HepG2 (cell line): ENCODE data around the gene TMEM198. TPM values are rescaled to one million over a fixed set of nuclear protein-coding genes. Genes with fewer than 3 reads are reported as not detected.

Source experiments
- EED ChIP-seq: sonication (generic); formaldehyde crosslinking; IDR thresholded peaks from 2 replicates; pipeline ENCODE4 v1.5.0; 2020; ENCODE audit warnings: mild to moderate bottlenecking, missing genetic modification reagents
- ELF3 ChIP-seq: IDR thresholded peaks from 2 replicates; pipeline ENCODE4 v1.6.1; 2016; ENCODE audit warnings: missing genetic modification reagents, missing compliant biosample characterization
- GLI4 ChIP-seq: sonication (generic); formaldehyde crosslinking; IDR thresholded peaks from 2 replicates; pipeline ENCODE4 v1.5.1; 2020; ENCODE audit warnings: missing genetic modification reagents, mild to moderate bottlenecking, moderate library complexity, borderline replicate concordance
- HNRNPL ChIP-seq: fragments of 200-400 bp; formaldehyde crosslinking; IDR thresholded peaks from 2 replicates; pipeline ENCODE4 v1.6.1; 2017; ENCODE audit warnings: mild to moderate bottlenecking, low read depth, low read length
- NRL ChIP-seq: sonication (generic); formaldehyde crosslinking; IDR thresholded peaks from 2 replicates; pipeline ENCODE4 v1.5.0; 2020; ENCODE audit warnings: missing genetic modification reagents, mild to moderate bottlenecking, moderate library complexity, borderline replicate concordance
- PCBP1 ChIP-seq: fragments of 200-400 bp; formaldehyde crosslinking; IDR thresholded peaks from 2 replicates; pipeline ENCODE4 v1.6.1; 2017; ENCODE audit warnings: mild to moderate bottlenecking, low read depth, low read length, borderline replicate concordance
- POGZ ChIP-seq: sonication (generic); formaldehyde crosslinking; IDR thresholded peaks from 2 replicates; pipeline ENCODE4 v1.4.0; 2020; ENCODE audit warnings: mild to moderate bottlenecking, missing genetic modification reagents
- RCOR2 ChIP-seq: IDR thresholded peaks from 2 replicates; pipeline ENCODE4 v1.6.1; 2016; ENCODE audit warnings: missing biosample characterization, missing genetic modification reagents
- SP2 ChIP-seq: sonication (generic); formaldehyde crosslinking; IDR thresholded peaks from 2 replicates; pipeline ENCODE4 v1.5.1; 2020; ENCODE audit warnings: mild to moderate bottlenecking, missing genetic modification reagents
- ZNF251 ChIP-seq: sonication (generic); formaldehyde crosslinking; IDR thresholded peaks from 2 replicates; pipeline ENCODE4 v1.9.0; 2021; ENCODE audit warnings: mild to moderate bottlenecking, missing genetic modification reagents
- ZNF550 ChIP-seq: sonication (generic); formaldehyde crosslinking; IDR thresholded peaks from 2 replicates; pipeline ENCODE4 v1.4.0; 2020; ENCODE audit warnings: mild to moderate bottlenecking, missing genetic modification reagents, borderline replicate concordance
- ZNF768 ChIP-seq: sonication (generic); formaldehyde crosslinking; IDR thresholded peaks from 2 replicates; pipeline ENCODE4 v1.4.0; 2020; ENCODE audit warnings: missing genetic modification reagents
- ZSCAN30 ChIP-seq: sonication (generic); formaldehyde crosslinking; IDR thresholded peaks from 2 replicates; pipeline ENCODE4 v1.5.0; 2020; ENCODE audit warnings: mild to moderate bottlenecking, missing genetic modification reagents
- polyA plus RNA-seq, 8 experiments: library from polyadenylated mRNA; depleted of rRNA in 3 of 8; stranded (reverse) in 7 of 8; unstranded in 1 of 8; fragments of >200 nt; fragmentation: Illumina TruSeq in 4 of 8; extraction: Trizol in 4 of 8; gene quantifications; 2 replicates each; pipeline versions ENCODE4 v1.2.1 to v1.2.3, GENCODE V29; 2011 to 2016; ENCODE audit warnings: low read depth in 4 of 8, missing spikeins in 1 of 8, mixed read lengths in 1 of 8; ENCODE audit not compliant: insufficient read depth in 1 of 8
- total RNA-seq, 5 experiments: library from RNA; depleted of rRNA; stranded (reverse); fragments of >200 nt; fragmentation: Illumina TruSeq; extraction: Trizol; gene quantifications; 2 replicates each; pipeline ENCODE4 v1.2.3, GENCODE V29; 2016; ENCODE audit warnings: low read depth in 1 of 5
- TF ChIP-seq, protein P1 (sequence below): sonication (generic); formaldehyde crosslinking; IDR thresholded peaks from 2 replicates; pipeline ENCODE4 v1.4.0; 2020; ENCODE audit warnings: mild to moderate bottlenecking, missing genetic modification reagents
- TF ChIP-seq, protein P2 (sequence below): sonication (generic); formaldehyde crosslinking; IDR thresholded peaks from 2 replicates; pipeline ENCODE4 v1.8.0; 2022; ENCODE audit warnings: mild to moderate bottlenecking, missing genetic modification reagents; ENCODE audit not compliant: insufficient replicate concordance
- TF ChIP-seq, protein P3 (sequence below): sonication (generic); formaldehyde crosslinking; IDR thresholded peaks from 2 replicates; pipeline ENCODE4 v1.4.0; 2020; ENCODE audit warnings: missing genetic modification reagents; ENCODE audit errors: not compliant biosample characterization
- TF ChIP-seq, protein P4 (sequence below): sonication (generic); formaldehyde crosslinking; IDR thresholded peaks from 2 replicates; pipeline ENCODE4 v1.5.0; 2020; ENCODE audit warnings: mild to moderate bottlenecking, missing genetic modification reagents, borderline replicate concordance

The TMEM198 gene
- total and polyA plus RNA-seq, 2 of the 13 experiments (the other 11 are each of a cell fraction or from before 2014, with no cell fraction given), result 17.3 to 23.5 TPM

DNA sequence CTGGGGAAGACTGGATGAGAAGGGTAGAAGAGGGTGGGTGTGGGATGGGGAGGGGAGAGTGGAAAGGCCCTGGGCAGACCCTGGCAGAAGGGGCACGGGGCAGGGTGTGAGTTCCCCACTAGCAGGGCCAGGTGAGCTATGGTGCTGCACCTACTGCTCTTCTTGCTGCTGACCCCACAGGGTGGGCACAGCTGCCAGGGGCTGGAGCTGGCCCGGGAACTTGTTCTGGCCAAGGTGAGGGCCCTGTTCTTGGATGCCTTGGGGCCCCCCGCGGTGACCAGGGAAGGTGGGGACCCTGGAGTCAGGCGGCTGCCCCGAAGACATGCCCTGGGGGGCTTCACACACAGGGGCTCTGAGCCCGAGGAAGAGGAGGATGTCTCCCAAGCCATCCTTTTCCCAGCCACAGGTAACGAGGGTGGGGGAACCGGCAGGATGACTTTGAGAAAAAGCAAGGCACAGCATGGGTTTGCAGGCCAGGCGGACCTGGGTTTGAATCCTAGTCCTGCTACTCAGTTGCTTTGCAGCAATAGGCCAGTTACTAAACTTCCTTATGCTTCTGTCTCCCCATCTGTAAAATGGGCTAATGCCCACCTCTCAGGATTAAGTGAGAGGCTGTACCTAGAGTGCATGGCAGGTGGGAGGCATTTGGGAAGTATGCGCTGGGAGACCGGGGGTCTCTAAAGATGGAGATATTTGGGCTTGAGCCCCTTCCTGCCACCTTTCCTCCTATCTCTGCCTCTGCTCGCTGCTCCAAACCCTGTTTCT lies 28.6 kb downstream of the TMEM198 start, which contains the start of gene INHA (continued):
- TF ChIP-seq, protein P1, sequence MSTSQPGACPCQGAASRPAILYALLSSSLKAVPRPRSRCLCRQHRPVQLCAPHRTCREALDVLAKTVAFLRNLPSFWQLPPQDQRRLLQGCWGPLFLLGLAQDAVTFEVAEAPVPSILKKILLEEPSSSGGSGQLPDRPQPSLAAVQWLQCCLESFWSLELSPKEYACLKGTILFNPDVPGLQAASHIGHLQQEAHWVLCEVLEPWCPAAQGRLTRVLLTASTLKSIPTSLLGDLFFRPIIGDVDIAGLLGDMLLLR, result 0 out of 2 replicates have a peak, but pooled peaks have one; percentile 2
- TF ChIP-seq ZNF251 (CRISPR knock-in tag) (no peak), ZNF768 (CRISPR knock-in tag) (peak; percentile 29; the same call in 1 of the 2 replicates), EED (peak; percentile 10; the same call in 1 of the 2 replicates), SP2 (0 out of 2 replicates have a peak, but pooled peaks have one; percentile 27), POGZ (no peak), ELF3 (CRISPR knock-in tag) (no peak), NRL (CRISPR knock-in tag) (peak; percentile 26; the same call in 1 of the 2 replicates), GLI4 (CRISPR knock-in tag) (no peak), ZNF550 (CRISPR knock-in tag) (0 out of 2 replicates have a peak, but pooled peaks have one; percentile 48), PCBP1 (peak; percentile 78; the same call in 1 of the 2 replicates), ZSCAN30 (CRISPR knock-in tag) (no peak), RCOR2 (CRISPR knock-in tag) (0 out of 2 replicates have a peak, but pooled peaks have one; percentile 54), HNRNPL (peak; percentile 91)
- TF ChIP-seq, protein P2, sequence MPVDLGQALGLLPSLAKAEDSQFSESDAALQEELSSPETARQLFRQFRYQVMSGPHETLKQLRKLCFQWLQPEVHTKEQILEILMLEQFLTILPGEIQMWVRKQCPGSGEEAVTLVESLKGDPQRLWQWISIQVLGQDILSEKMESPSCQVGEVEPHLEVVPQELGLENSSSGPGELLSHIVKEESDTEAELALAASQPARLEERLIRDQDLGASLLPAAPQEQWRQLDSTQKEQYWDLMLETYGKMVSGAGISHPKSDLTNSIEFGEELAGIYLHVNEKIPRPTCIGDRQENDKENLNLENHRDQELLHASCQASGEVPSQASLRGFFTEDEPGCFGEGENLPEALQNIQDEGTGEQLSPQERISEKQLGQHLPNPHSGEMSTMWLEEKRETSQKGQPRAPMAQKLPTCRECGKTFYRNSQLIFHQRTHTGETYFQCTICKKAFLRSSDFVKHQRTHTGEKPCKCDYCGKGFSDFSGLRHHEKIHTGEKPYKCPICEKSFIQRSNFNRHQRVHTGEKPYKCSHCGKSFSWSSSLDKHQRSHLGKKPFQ, result peak; percentile 6
- TF ChIP-seq, protein P3, sequence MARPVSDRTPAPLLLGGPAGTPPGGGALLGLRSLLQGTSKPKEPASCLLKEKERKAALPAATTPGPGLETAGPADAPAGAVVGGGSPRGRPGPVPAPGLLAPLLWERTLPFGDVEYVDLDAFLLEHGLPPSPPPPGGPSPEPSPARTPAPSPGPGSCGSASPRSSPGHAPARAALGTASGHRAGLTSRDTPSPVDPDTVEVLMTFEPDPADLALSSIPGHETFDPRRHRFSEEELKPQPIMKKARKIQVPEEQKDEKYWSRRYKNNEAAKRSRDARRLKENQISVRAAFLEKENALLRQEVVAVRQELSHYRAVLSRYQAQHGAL, result peak; percentile 35
- TF ChIP-seq, protein P4, sequence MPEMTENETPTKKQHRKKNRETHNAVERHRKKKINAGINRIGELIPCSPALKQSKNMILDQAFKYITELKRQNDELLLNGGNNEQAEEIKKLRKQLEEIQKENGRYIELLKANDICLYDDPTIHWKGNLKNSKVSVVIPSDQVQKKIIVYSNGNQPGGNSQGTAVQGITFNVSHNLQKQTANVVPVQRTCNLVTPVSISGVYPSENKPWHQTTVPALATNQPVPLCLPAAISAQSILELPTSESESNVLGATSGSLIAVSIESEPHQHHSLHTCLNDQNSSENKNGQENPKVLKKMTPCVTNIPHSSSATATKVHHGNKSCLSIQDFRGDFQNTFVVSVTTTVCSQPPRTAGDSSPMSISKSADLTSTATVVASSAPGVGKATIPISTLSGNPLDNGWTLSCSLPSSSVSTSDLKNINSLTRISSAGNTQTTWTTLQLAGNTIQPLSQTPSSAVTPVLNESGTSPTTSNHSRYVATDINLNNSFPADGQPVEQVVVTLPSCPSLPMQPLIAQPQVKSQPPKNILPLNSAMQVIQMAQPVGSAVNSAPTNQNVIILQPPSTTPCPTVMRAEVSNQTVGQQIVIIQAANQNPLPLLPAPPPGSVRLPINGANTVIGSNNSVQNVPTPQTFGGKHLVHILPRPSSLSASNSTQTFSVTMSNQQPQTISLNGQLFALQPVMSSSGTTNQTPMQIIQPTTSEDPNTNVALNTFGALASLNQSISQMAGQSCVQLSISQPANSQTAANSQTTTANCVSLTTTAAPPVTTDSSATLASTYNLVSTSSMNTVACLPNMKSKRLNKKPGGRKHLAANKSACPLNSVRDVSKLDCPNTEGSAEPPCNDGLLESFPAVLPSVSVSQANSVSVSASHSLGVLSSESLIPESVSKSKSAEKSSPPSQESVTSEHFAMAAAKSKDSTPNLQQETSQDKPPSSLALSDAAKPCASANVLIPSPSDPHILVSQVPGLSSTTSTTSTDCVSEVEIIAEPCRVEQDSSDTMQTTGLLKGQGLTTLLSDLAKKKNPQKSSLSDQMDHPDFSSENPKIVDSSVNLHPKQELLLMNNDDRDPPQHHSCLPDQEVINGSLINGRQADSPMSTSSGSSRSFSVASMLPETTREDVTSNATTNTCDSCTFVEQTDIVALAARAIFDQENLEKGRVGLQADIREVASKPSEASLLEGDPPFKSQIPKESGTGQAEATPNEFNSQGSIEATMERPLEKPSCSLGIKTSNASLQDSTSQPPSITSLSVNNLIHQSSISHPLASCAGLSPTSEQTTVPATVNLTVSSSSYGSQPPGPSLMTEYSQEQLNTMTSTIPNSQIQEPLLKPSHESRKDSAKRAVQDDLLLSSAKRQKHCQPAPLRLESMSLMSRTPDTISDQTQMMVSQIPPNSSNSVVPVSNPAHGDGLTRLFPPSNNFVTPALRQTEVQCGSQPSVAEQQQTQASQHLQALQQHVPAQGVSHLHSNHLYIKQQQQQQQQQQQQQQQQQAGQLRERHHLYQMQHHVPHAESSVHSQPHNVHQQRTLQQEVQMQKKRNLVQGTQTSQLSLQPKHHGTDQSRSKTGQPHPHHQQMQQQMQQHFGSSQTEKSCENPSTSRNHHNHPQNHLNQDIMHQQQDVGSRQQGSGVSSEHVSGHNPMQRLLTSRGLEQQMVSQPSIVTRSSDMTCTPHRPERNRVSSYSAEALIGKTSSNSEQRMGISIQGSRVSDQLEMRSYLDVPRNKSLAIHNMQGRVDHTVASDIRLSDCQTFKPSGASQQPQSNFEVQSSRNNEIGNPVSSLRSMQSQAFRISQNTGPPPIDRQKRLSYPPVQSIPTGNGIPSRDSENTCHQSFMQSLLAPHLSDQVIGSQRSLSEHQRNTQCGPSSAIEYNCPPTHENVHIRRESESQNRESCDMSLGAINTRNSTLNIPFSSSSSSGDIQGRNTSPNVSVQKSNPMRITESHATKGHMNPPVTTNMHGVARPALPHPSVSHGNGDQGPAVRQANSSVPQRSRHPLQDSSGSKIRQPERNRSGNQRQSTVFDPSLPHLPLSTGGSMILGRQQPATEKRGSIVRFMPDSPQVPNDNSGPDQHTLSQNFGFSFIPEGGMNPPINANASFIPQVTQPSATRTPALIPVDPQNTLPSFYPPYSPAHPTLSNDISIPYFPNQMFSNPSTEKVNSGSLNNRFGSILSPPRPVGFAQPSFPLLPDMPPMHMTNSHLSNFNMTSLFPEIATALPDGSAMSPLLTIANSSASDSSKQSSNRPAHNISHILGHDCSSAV, result 0 out of 2 replicates have a peak, but pooled peaks have one; percentile 46
